OCI-M1 (cell line): ENCODE results near the gene MIPOL1.
A peak's percentile ranks its signal among the peaks of the same experiment; 100 is the strongest.
"Not testable (repeated sequence)": the region's sequence is repeated elsewhere in the genome, so short reads cannot be mapped to it uniquely, and the experiment has no call there.

Source experiments
- DNase-seq: peaks from one replicate; lab custom pipeline; 2025; lab: John Stamatoyannopoulos, UW

MIPOL1 gene, protein sequence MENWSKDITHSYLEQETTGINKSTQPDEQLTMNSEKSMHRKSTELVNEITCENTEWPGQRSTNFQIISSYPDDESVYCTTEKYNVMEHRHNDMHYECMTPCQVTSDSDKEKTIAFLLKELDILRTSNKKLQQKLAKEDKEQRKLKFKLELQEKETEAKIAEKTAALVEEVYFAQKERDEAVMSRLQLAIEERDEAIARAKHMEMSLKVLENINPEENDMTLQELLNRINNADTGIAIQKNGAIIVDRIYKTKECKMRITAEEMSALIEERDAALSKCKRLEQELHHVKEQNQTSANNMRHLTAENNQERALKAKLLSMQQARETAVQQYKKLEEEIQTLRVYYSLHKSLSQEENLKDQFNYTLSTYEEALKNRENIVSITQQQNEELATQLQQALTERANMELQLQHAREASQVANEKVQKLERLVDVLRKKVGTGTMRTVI

GRCh38 chr14:37197421-37198272 is at the start of gene MIPOL1:
MIPOL1 (plus strand) TSS chr14:37197937; CDS start chr14:37247889, 49,952 bp downstream.
- DNase-seq: no peak

- DNase-seq: peak; percentile 73
Measured at GRCh38 chr14:37150414-37150813, 47.3 kb upstream of the MIPOL1 start.

GRCh38 chr14:37153005-37153404 is 44.7 kb upstream of the MIPOL1 start:
- DNase-seq: no peak

GRCh38 chr14:37153483-37153882 is 44.3 kb upstream of the MIPOL1 start:
- DNase-seq: no peak

DNA sequence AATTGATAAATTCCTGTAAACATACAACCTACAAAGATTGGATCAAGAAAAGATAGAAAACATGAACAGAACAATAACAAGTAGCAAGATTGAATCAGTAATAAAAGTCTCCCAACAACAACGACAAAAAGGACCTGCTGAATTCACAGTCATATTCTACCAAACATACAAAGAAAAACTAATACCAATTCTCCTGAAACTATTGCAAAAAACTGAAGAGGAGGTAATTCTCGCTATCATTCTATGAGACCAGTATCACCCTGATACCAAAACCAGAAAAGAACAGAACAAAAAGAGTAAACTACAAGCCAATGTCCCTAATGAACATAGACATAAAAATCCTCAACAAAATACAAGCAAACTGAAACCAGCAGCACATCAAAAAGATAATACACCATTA is 39.8 kb upstream of the MIPOL1 start:
- DNase-seq: no peak

- not testable (repeated sequence) for DNase-seq
Measured at GRCh38 chr14:37162307-37162706, 35.4 kb upstream of the MIPOL1 start.

GRCh38 chr14:37165794-37166193 is 31.9 kb upstream of the MIPOL1 start:
- no peak for DNase-seq

DNA sequence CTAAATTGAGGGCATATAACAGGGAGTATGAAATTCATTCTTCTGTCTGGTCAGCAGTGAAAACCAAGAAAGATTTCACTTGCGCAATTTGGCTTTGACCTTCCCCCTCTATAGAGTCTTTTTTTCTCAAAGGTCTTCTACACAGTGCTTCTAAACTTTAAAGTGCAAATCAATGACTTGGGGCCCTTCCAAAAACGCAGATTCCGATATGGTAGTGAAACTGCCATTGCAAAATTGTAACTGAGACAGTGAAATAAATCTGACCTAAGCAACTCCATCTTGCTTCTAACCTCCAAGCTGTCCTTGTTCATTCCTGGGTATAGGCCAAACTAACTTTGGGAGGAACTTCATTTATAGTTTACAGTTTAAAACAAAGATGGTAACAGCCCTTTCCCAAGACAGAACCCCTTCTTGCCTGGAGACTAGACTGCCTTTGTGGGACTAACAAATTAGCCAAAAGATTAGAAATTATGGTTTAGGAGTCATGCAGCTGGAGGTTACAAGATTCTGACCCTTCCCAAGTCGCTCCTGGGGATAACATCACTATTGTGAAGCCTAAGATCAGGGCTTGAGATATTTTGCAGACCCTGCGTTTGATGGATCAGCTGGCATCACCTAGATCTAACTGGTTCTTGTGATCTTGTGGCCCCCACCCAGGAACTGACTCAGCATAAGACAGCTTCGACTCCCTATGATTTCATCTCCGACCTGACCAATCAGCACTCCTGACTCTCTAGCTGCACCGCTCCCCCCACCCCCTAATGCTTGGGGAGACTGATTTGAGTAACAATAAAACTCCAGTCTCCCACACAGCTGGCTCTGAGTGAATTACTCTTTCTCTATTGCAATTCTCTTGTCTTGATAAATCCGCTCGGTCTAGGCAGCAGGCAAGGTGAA is 30.3 kb upstream of the MIPOL1 start:
- peak; percentile 31 for DNase-seq

GRCh38 chr14:37168721-37169120 is 29.0 kb upstream of the MIPOL1 start:
- DNase-seq: peak; percentile 94

- DNase-seq: no peak
Measured at GRCh38 chr14:37170237-37170636, 27.5 kb upstream of the MIPOL1 start.

DNA sequence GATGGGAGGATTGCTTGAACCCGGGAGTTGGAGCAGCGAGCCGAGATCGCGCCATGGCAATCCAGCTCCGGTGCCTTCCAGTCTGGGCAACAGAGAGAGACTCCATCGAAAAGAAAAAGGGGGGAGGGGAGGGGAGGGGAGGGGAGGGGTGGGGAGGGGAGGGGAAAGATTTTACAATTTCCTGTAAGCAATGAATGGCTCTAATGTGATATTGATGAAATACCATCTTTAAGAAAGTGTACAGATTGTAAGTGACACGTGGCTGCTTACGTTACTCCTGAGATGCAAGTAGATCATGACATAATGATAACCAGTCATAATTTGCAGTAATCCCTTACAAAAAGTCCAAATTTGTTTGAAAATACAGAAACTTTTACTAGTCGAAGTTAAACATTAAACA is 26.7 kb upstream of the MIPOL1 start:
- DNase-seq: peak; percentile 26

DNA sequence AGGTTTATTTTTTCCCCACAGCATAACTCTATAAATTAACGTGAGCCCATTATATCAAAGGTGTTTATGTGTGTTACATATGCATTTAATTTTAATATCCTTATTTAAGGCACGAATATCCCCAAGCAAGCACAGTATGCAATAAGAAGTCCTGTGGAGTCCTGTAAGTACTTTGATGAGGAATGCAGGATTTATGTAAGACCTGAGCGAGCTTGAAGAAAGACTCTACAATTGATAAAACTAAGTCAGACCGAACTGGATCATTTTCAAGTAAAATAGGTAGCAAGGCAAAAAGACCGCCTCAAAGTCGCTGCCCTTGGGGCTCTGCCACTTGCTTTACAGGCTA is 26.1 kb upstream of the MIPOL1 start:
- DNase-seq: no peak

- DNase-seq: peak; percentile 90
Measured at GRCh38 chr14:37172024-37172869, 25.5 kb upstream of the MIPOL1 start, which contains the start of gene SLC25A21. SLC25A21 (minus strand) TSS chr14:37172606.

- DNase-seq: peak; percentile 74
Measured at GRCh38 chr14:37172936-37173614, 24.7 kb upstream of the MIPOL1 start.

DNA sequence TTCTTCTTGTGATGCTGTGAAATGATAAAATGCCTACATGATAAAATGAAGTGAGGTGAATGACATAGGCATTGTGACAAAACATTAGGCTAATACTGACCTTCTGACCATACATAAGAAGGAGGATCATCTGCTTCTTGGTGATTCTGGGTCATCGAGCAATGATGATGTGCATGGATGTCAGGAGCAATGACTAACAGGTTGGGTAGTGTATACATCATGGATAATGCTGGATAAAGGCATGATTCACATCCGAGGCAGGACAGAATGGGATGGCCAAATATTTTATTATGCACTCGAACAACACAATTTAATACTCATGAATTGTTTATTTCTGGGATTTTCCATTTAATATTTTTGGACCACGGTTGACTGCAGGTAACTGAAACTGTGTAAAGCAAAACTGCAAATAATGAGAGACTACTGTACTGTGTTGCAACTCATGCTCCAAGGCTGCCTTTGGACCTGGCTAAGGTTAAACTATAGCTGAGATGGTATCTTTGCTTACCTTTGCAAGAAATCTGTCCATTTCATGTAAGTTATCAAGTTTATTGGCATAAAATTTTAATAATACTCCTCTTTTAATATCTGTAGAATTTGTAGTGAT is 17.7 kb upstream of the MIPOL1 start:
- no peak for DNase-seq

DNA sequence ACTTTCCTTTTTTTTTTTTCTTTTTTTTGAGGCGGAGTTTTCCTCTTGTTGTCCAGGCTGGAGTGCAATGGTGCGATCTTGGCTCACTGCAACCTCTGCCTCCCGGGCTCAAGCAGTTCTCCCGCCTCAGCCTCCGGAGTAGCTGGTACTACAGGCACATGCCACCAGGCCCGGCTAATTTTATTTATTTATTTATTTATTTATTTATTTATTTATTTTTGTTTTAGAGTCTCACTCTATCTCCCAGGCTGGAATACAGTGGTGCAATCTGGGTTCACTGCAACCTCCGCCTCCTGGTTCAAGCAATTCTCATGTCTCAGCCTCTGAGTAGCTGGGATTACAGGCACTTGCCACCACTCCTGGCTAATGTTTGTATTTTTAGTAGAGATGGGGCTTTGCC is 16.9 kb upstream of the MIPOL1 start:
- not testable (repeated sequence) for DNase-seq

- DNase-seq: no peak
Measured at GRCh38 chr14:37181441-37181840, 16.3 kb upstream of the MIPOL1 start.

DNA sequence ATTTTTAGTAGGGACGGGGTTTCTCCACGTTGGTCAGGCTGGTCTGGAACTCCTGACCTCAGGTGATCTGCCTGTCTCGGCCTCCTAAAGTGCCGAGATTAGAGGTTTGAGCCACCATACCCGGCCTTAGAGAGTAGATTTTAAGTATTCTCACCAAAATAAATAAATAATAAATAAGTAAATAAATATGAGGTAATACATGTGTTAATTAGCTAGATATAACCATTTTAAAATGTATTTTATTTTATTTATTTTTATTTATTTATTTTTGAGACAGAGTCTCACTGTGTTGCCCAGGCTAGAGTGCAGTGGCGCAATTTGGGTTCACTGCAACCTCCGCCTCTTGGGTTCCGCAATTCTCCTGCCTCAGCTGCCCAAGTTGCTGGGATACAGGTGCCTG is 13.2 kb upstream of the MIPOL1 start:
- DNase-seq: not testable (repeated sequence)

DNA sequence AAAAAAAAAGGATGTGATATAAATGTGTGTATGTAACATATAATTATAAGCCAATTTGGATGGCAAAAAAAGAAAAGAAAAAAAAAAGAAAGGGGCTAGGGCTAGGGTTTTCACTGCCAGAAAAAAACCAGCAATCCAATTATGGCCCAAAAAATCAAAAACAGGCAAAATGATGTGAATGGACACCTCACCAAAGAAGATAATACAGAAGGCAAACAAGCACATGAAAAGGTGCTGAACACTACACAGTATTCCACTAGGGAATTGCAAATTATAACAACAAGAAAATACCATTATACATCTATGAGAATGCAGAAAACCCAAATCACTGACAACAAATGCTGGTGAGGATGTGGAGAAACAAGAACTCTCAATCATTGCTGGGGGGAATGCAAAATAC is 12.1 kb upstream of the MIPOL1 start:
- no peak for DNase-seq

- no peak for DNase-seq
Measured at GRCh38 chr14:37186865-37187264, 10.9 kb upstream of the MIPOL1 start.
